IMR-90 (cell line): ENCODE measurements around the gene AOPEP. TPM values are rescaled to one million over a fixed set of nuclear protein-coding genes. Genes with fewer than 3 reads are reported as not detected.

Source experiments
- ATAC-seq: fragments of 200-7000 bp; cut with Tn5 transposase; 2 replicates; pipeline ENCODE4 v1.9.1; 2020; ENCODE audit warnings: low read depth, mild to moderate bottlenecking, moderate library complexity
- BruUV-seq: library from RNA; stranded (reverse); fragments of 400-500 nt; replicated peaks from 2 replicates; lab custom pipeline; 2021; lab: Mats Ljungman, UMichigan
- CTCF ChIA-PET: fragments of 300-600 bp; formaldehyde crosslinking; extraction: SDS; loops from one replicate; lab custom pipeline; 2021; ENCODE audit warnings: antibody characterized with exemption; lab: Yijun Ruan, JAX
- POLR2A ChIA-PET: fragments of 300-600 bp; sonication (Branson Sonifier 250); formaldehyde crosslinking; loops from one replicate; lab custom pipeline; 2022; ENCODE audit warnings: antibody characterized with exemption; ENCODE audit not compliant: unreplicated experiment; lab: Charles Lee
- DNase-seq: peaks from one replicate; pipeline ENCODE4 v3.0.0; 2013
- H2AFZ ChIP-seq: replicated peaks from 2 replicates; pipeline ENCODE3; 2013; ENCODE audit warnings: low read length, mild to moderate bottlenecking; ENCODE audit not compliant: poor library complexity
- H2AK5ac ChIP-seq: 2 replicates; pipeline ENCODE4 v1.6.1; 2013; ENCODE audit warnings: low read depth, low read length, inconsistent platforms
- H2AK9ac ChIP-seq: replicated peaks from 2 replicates; pipeline ENCODE3; 2013; ENCODE audit warnings: mild to moderate bottlenecking, low read depth, low read length, moderate library complexity; ENCODE audit not compliant: poor library complexity
- H2BK120ac ChIP-seq: 2 replicates; pipeline ENCODE4 v1.6.1; 2013; ENCODE audit warnings: low read depth, low read length, inconsistent platforms
- H2BK15ac ChIP-seq: 3 replicates; pipeline ENCODE4 v1.6.1; 2013; ENCODE audit warnings: low read depth, low read length, inconsistent platforms
- H2BK20ac ChIP-seq: 2 replicates; pipeline ENCODE4 v1.6.1; 2013; ENCODE audit warnings: low read depth, mild to moderate bottlenecking, inconsistent platforms, low read length, moderate library complexity
- H2BK5ac ChIP-seq: 2 replicates; pipeline ENCODE4 v1.6.1; 2013; ENCODE audit warnings: mild to moderate bottlenecking, low read depth, low read length, inconsistent platforms; ENCODE audit not compliant: poor library complexity, severe bottlenecking
- H3K14ac ChIP-seq: replicated peaks from 2 replicates; pipeline ENCODE4 v1.6.1; 2013; ENCODE audit warnings: low read depth, low read length, inconsistent platforms
- H3K18ac ChIP-seq: 2 replicates; pipeline ENCODE4 v1.6.1; 2013; ENCODE audit warnings: low read depth, low read length, control low read depth
- H3K23ac ChIP-seq: 2 replicates; pipeline ENCODE4 v1.6.1; 2013; ENCODE audit warnings: low read depth, low read length, inconsistent platforms
- H3K27ac ChIP-seq: 2 replicates; pipeline ENCODE4 v1.5.1; 2013; ENCODE audit warnings: mild to moderate bottlenecking, control low read depth, low read length; ENCODE audit not compliant: insufficient read depth
- H3K27me3 ChIP-seq: 2 replicates; pipeline ENCODE4 v1.6.1; 2013; ENCODE audit warnings: low read length; ENCODE audit not compliant: control insufficient read depth, insufficient read depth
- H3K36me3 ChIP-seq: 2 replicates; pipeline ENCODE4 v1.6.1; 2013; ENCODE audit warnings: low read length, mixed read lengths; ENCODE audit not compliant: control insufficient read depth, insufficient read depth
- H3K4ac ChIP-seq: 2 replicates; pipeline ENCODE4 v1.6.1; 2013; ENCODE audit warnings: low read depth, low read length, inconsistent platforms
- H3K4me1 ChIP-seq: 2 replicates; pipeline ENCODE4 v1.6.1; 2013; ENCODE audit warnings: low read length, mixed read lengths; ENCODE audit not compliant: control insufficient read depth, insufficient read depth
- H3K4me2 ChIP-seq: 2 replicates; pipeline ENCODE4 v1.6.1; 2013; ENCODE audit warnings: low read depth, mild to moderate bottlenecking, control low read depth, low read length, moderate library complexity
- H3K4me3 ChIP-seq: 2 replicates; pipeline ENCODE4 v1.5.1; 2013; ENCODE audit warnings: low read depth, mild to moderate bottlenecking, control low read depth, low read length, moderate library complexity; ENCODE audit not compliant: insufficient read depth
- H3K56ac ChIP-seq: 2 replicates; pipeline ENCODE4 v1.6.1; 2013; ENCODE audit warnings: low read length, inconsistent platforms; ENCODE audit not compliant: insufficient read depth; ENCODE audit errors: extremely low read depth
- H3K79me1 ChIP-seq, 2 experiments: 2 replicates each; pipeline ENCODE4 v1.6.1; 2013; ENCODE audit warnings: low read length in 2 of 2, inconsistent platforms in 1 of 2, low read depth in 1 of 2
- H3K9ac ChIP-seq: 2 replicates; pipeline ENCODE4 v1.6.1; 2013; ENCODE audit warnings: low read depth, low read length, control low read depth
- H3K9me1 ChIP-seq: 2 replicates; pipeline ENCODE4 v1.6.1; 2013; ENCODE audit warnings: low read length, inconsistent platforms; ENCODE audit not compliant: insufficient read depth
- H3K9me3 ChIP-seq: 2 replicates; pipeline ENCODE4 v1.6.1; 2013; ENCODE audit warnings: low read length; ENCODE audit not compliant: control insufficient read depth, insufficient read depth
- H4K20me1 ChIP-seq: 2 replicates; pipeline ENCODE4 v1.6.1; 2013; ENCODE audit warnings: low read length, inconsistent platforms; ENCODE audit not compliant: insufficient read depth
- H4K5ac ChIP-seq: 2 replicates; pipeline ENCODE4 v1.6.1; 2013; ENCODE audit warnings: mild to moderate bottlenecking, low read depth, low read length, control low read depth
- H4K8ac ChIP-seq, 2 experiments: 2 replicates each; pipeline ENCODE4 v1.6.1; 2013; ENCODE audit warnings: low read depth in 2 of 2, low read length in 2 of 2, control low read depth in 1 of 2, inconsistent platforms in 1 of 2
- H4K91ac ChIP-seq: 2 replicates; pipeline ENCODE4 v1.6.1; 2013; ENCODE audit warnings: low read depth, low read length, inconsistent platforms; ENCODE audit not compliant: insufficient read depth
- MXI1 ChIP-seq: IDR thresholded peaks from 2 replicates; pipeline ENCODE4 v1.6.1; 2012; ENCODE audit warnings: low read depth, mild to moderate bottlenecking, low read length, moderate library complexity, borderline replicate concordance
- POLR2A ChIP-seq: IDR thresholded peaks from 2 replicates; pipeline ENCODE4 v1.6.1; 2012; ENCODE audit warnings: mild to moderate bottlenecking, low read depth, low read length
- SMC3 ChIP-seq: fragments of 150-350 bp; IDR thresholded peaks from 2 replicates; pipeline ENCODE4 v1.6.1; 2016; ENCODE audit warnings: low read depth, mild to moderate bottlenecking, antibody characterized with exemption, low read length, moderate library complexity
- WGBS, 2 experiments: methylation state at CpG; one replicate each; pipeline versions ENCODE4 v1.1.5 to v1.1.7; 2013; ENCODE audit warnings: missing lambda C conversion rate in 2 of 2; ENCODE audit not compliant: insufficient read length in 1 of 2; ENCODE audit errors: extremely low coverage in 2 of 2; 5-methylcytosine and 5-hydroxymethylcytosine counted together
- dilution Hi-C: fragments of 300-500 bp; cut with HindIII; formaldehyde crosslinking; loops from one replicate; pipeline ENCODE4 v1.14.3; 2018; ENCODE audit warnings: low sequenced_read_pairs; ENCODE audit not compliant: unreplicated experiment
- in situ Hi-C: fragments of 300-500 bp; cut with MboI; formaldehyde crosslinking; loops from 3 replicates; pipeline ENCODE4 v1.14.3; 2019; ENCODE audit warnings: low sequenced_read_pairs, inconsistent platforms, mixed read lengths
- intact Hi-C: fragments of 100-400 bp; cut with micrococcal nuclease; formaldehyde crosslinking; loops from 2 replicates; pipeline ENCODE4 v1.10.0; 2022
- polyA plus RNA-seq, 3 experiments: library from polyadenylated mRNA; depleted of rRNA; stranded (reverse); fragments of >200 nt; gene quantifications; 2 replicates each; pipeline ENCODE4 v1.2.3, GENCODE V29; 2012; ENCODE audit warnings: low replicate concordance in 1 of 3
- total RNA-seq: library from RNA; depleted of rRNA; stranded (reverse); fragments of >200 nt; gene quantifications from 2 replicates; pipeline ENCODE4 v1.2.3, GENCODE V29; 2012

AOPEP gene
- total and polyA plus RNA-seq, 2 of the 4 experiments (the other 2 are of a cell fraction) = 34.9 to 38.7 TPM

DNA sequence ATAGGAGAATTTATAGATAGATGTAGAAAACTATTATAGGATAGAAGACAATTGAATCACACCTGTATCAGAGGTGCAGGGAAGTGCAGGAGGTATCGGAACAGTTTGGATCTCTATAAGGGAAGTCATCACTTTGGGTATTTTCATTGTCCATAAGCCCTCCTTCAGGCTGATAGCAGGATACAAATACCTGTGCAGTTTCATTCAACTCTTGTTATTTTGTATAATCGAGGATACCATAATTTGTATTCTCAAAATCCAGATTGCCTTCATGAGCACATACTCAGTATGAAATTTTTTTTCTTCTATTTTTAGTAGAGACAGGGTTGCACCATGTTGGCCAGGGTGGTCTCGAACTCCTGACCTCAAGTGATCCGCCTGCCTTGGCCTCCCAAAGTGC, 289.1 kb downstream of the AOPEP start:
- dilution Hi-C loops = no loop called here
- Histone ChIP-seq H3K4ac (no peak overlapping the region), H4K8ac (no peak overlapping the region), H3K27ac (no peak overlapping the region), H3K9ac (no peak overlapping the region), H2AFZ (no peak overlapping the region), H3K9me3 (no peaks in the 10 kb centered on the region), H3K4me2 (no peak overlapping the region), H2BK20ac (no peak overlapping the region), H3K18ac (no peak overlapping the region), H3K56ac (no peak overlapping the region), H3K9me1 (peaks cover 25% of the 10 kb centered on the region), H3K27me3 (no peaks in the 10 kb centered on the region), H2BK120ac (no peak overlapping the region), H3K79me1 (peaks cover 32 to 69% of the 10 kb centered on the region in 2 experiments), H3K4me1 (peaks cover 30% of the 10 kb centered on the region), H2AK9ac (no peak overlapping the region), H3K36me3 (peaks cover 31% of the 10 kb centered on the region), H2BK5ac (no peak overlapping the region), H2BK15ac (no peak overlapping the region), H4K20me1 (peaks cover 16% of the 10 kb centered on the region), H3K23ac (no peak overlapping the region), H4K5ac (no peak overlapping the region), H4K91ac (no peak overlapping the region), H3K14ac (no peak overlapping the region), H3K4me3 (no peak overlapping the region), H2AK5ac (no peak overlapping the region)
- ATAC-seq (no peak), DNase-seq (no peak)
- ChIA-PET CTCF (interaction anchor here (0.6 to 1.6 kb wide), 2 partner anchors 9 to 57 kb away, joined by 4 to 6 read pairs; no protein-coding TSS in a partner anchor), POLR2A (no interaction called here)
- in situ Hi-C loops = no loop called here
- TF ChIP-seq POLR2A = peak; percentile 2; the same call in 1 of the 2 replicates
- no peak for TF ChIP-seq MXI1
- no peak for TF ChIP-seq SMC3
- no CpG with 5 or more reads among the region's 4 CpGs for WGBS, 2 experiments
- no TSS peak for BruUV-seq
- intact Hi-C loops = no loop called here
